Measurements from ENCODE around the gene SREBF2. TPM values are rescaled to one million over a fixed set of nuclear protein-coding genes. Genes with fewer than 3 reads are reported as not detected.

The SREBF2 gene
- polyA plus RNA-seq, 2 of the 4 experiments (the other 2 are of a cell fraction) = 19.4 to 30.8 TPM

- 84% methylated on average over 2 of the region's 2 CpGs for WGBS (ENCODE audit: missing lambda C conversion rate)
- no peak overlapping the region for H3K4me2 ChIP-seq
- H3K4me1 ChIP-seq = peaks cover 35% of the 10 kb centered on the region
- no peak overlapping the region for H3K27ac ChIP-seq
- H3K4me3 ChIP-seq = no peak overlapping the region
- DNase-seq (ENCODE audit: low read depth in 1 of 2, low spot score in 1 of 2) (no peak), ATAC-seq (no peak), FAIRE-seq (no peak)
- TF ChIP-seq FOSB (CRISPR knock-in tag; IDR thresholded peaks at IDR 0.05) (no peak), GATA3 (IDR thresholded peaks at IDR 0.05; ENCODE audit: borderline replicate concordance) (no peak), MAFK (IDR thresholded peaks at IDR 0.05; ENCODE audit: partially characterized antibody) (no peak), CBX2 (IDR thresholded peaks at IDR 0.05; ENCODE audit: borderline replicate concordance, low read depth) (no peak), EHMT2 (IDR thresholded peaks at IDR 0.05; ENCODE audit: low read depth) (no peak)
- no peaks in the 10 kb centered on the region for H3K9me3 ChIP-seq
- ChIA-PET CTCF (interaction anchor here (0.9 kb wide), 1 partner anchor 11 kb away, joined by 5 read pairs; no protein-coding TSS in a partner anchor), POLR2A (no interaction called here)
Observed at GRCh38 chr22:41836551-41836950, 3.6 kb downstream of the SREBF2 start.

GRCh38 chr22:41838842-41839618 is 6.1 kb downstream of the SREBF2 start:
- Histone ChIP-seq H3K27ac (peak overlapping the region in 1 of 2 experiments; percentile 24; a peak in 1 of 6 replicates), H3K9me3 (no peaks in the 10 kb centered on the region), H3K4me1 (peaks cover 55% of the 10 kb centered on the region), H3K4me3 (no peak overlapping the region), H3K4me2 (no peak overlapping the region)
- DNase-seq (ENCODE audit: low read depth in 1 of 2, low spot score in 1 of 2) (no peak), ATAC-seq (no peak), FAIRE-seq (no peak)
- ChIA-PET POLR2A (interaction anchor here (0.6 kb wide), 1 partner anchor 114 kb away, joined by 3 read pairs; no protein-coding TSS in a partner anchor), CTCF (interaction anchor here (0.6 to 1.8 kb wide), 4 partner anchors 18 to 142 kb away, joined by 3 to 4 read pairs (median 4); no protein-coding TSS in a partner anchor)
- 53% methylated on average over 1 of the region's 1 CpG for WGBS (ENCODE audit: missing lambda C conversion rate)
- no peak for TF ChIP-seq HOXB13 (CRISPR knock-in tag; IDR thresholded peaks at IDR 0.05; ENCODE audit: low read depth)
- TF ChIP-seq ELK1 (IDR thresholded peaks at IDR 0.05; ENCODE audit: low read depth, low read length) = no peak
- no peak for TF ChIP-seq POLR2A (IDR thresholded peaks at IDR 0.05; ENCODE audit: low read length)
- no peak for TF ChIP-seq TFCP2L1 (CRISPR knock-in tag; IDR thresholded peaks at IDR 0.05)
- no peak for TF ChIP-seq JUN (IDR thresholded peaks at IDR 0.05)
- no peak for TF ChIP-seq NR3C1 (IDR thresholded peaks at IDR 0.05)
- no peak for TF ChIP-seq HEYL (CRISPR knock-in tag; IDR thresholded peaks at IDR 0.05)
- no peak for TF ChIP-seq HMGXB4 (CRISPR knock-in tag; IDR thresholded peaks at IDR 0.05; ENCODE audit: borderline replicate concordance)
- TF ChIP-seq ZFP36 (IDR thresholded peaks at IDR 0.05; ENCODE audit: borderline replicate concordance, partially characterized antibody) = no peak
- TF ChIP-seq EP300 (IDR thresholded peaks at IDR 0.05) = no peak
- no peak for TF ChIP-seq CTCF (IDR thresholded peaks at IDR 0.05)
- TF ChIP-seq E2F6 (IDR thresholded peaks at IDR 0.05; ENCODE audit: borderline replicate concordance, low read depth) = no peak
- no peak for TF ChIP-seq CBX2 (IDR thresholded peaks at IDR 0.05; ENCODE audit: borderline replicate concordance, low read depth)
- no peak for TF ChIP-seq FOSB (CRISPR knock-in tag; IDR thresholded peaks at IDR 0.05)
